AG04450 (cell line): ENCODE measurements around the gene NCOA1. TPM values are rescaled to one million over a fixed set of nuclear protein-coding genes. Genes with fewer than 3 reads are reported as not detected.

Experiments
- CTCF ChIA-PET: fragments of 300-600, 350-600 bp; formaldehyde crosslinking; extraction: SDS; loops from one replicate; lab custom pipeline; 2022; ENCODE audit warnings: antibody characterized with exemption, inconsistent platforms; lab: Charles Lee
- POLR2A ChIA-PET: fragments of 350-600 bp; formaldehyde crosslinking; extraction: SDS; loops from one replicate; lab custom pipeline; 2021; ENCODE audit warnings: antibody characterized with exemption, inconsistent platforms; lab: Yijun Ruan, JAX
- DNase-seq: peaks from one replicate; pipeline ENCODE4 v3.0.0-alpha.2; 2011; ENCODE audit warnings: low read depth, low spot score
- H3K27ac ChIP-seq: one replicate; pipeline ENCODE4 v1.5.1; 2012; ENCODE audit warnings: low read depth, low read length, control low read depth
- H3K27me3 ChIP-seq: one replicate; pipeline ENCODE4 v1.6.0; 2012; ENCODE audit warnings: low read length; ENCODE audit not compliant: control insufficient read depth, insufficient read depth
- H3K4me3 ChIP-seq: 2 replicates; pipeline ENCODE4 v1.5.1; 2011; ENCODE audit warnings: mild to moderate bottlenecking, low read depth, low read length, control low read depth
- H3K9me3 ChIP-seq: 2 replicates; pipeline ENCODE4 v1.5.1; 2012; ENCODE audit warnings: low read length; ENCODE audit not compliant: control insufficient read depth, insufficient read depth
- polyA plus RNA-seq: library from polyadenylated mRNA; depleted of rRNA; stranded (reverse); fragments of >200 nt; gene quantifications from 2 replicates; pipeline ENCODE4 v1.2.3, GENCODE V29; 2011
- TF ChIP-seq, protein P1 (sequence below): IDR thresholded peaks from 2 replicates; pipeline ENCODE4 v1.5.1; 2011; ENCODE audit warnings: low read depth, low read length, control low read depth, inconsistent platforms

Gene NCOA1
- polyA plus RNA-seq, 1 experiment: 20.8 TPM

DNA sequence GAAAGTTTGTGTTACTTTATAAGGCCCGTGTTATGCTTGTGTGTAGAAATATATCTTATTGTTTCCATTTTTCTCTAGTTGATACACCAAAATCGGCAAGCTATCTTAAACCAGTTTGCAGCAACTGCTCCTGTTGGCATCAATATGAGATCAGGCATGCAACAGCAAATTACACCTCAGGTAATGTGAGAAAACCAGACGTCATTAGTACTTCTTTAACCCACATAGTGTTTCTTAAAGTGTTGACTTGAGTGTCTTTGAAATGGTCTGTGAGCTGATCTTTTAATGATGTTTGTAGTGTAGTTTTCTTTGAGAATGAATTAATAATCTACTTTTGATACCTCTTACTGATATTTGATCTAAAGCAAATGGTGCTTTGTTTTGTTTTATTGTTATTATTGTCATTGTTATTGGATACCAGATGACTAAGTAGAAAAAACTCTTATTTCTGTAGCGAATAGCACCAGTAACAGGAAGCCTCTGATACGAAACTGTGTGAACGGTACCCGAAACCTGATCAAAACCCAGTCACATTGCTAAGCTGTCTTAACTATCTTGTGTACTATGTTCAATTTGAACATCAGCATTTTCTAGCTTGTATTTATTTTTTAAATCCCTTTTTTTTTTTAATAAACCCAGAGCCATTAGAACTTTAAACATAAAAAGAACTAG is 248.4 kb downstream of the NCOA1 start:
- POLR2A ChIA-PET: no interaction called here
- no peaks in the 10 kb centered on the region for H3K9me3 ChIP-seq
- H3K27ac ChIP-seq: no peak overlapping the region
- CTCF ChIA-PET: no interaction called here
- no peak for DNase-seq
- H3K27me3 ChIP-seq: no peaks in the 10 kb centered on the region
- TF ChIP-seq, protein P1, sequence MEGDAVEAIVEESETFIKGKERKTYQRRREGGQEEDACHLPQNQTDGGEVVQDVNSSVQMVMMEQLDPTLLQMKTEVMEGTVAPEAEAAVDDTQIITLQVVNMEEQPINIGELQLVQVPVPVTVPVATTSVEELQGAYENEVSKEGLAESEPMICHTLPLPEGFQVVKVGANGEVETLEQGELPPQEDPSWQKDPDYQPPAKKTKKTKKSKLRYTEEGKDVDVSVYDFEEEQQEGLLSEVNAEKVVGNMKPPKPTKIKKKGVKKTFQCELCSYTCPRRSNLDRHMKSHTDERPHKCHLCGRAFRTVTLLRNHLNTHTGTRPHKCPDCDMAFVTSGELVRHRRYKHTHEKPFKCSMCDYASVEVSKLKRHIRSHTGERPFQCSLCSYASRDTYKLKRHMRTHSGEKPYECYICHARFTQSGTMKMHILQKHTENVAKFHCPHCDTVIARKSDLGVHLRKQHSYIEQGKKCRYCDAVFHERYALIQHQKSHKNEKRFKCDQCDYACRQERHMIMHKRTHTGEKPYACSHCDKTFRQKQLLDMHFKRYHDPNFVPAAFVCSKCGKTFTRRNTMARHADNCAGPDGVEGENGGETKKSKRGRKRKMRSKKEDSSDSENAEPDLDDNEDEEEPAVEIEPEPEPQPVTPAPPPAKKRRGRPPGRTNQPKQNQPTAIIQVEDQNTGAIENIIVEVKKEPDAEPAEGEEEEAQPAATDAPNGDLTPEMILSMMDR: no peak
- H3K4me3 ChIP-seq: no peak overlapping the region

GRCh38 chr2:24740142-24740541 is 249.1 kb downstream of the NCOA1 start:
- ChIA-PET POLR2A (no interaction called here), CTCF (no interaction called here)
- Histone ChIP-seq H3K9me3 (no peaks in the 10 kb centered on the region), H3K27ac (no peak overlapping the region), H3K4me3 (no peak overlapping the region), H3K27me3 (no peaks in the 10 kb centered on the region)
- TF ChIP-seq, protein P1: no peak
- no peak for DNase-seq

DNA sequence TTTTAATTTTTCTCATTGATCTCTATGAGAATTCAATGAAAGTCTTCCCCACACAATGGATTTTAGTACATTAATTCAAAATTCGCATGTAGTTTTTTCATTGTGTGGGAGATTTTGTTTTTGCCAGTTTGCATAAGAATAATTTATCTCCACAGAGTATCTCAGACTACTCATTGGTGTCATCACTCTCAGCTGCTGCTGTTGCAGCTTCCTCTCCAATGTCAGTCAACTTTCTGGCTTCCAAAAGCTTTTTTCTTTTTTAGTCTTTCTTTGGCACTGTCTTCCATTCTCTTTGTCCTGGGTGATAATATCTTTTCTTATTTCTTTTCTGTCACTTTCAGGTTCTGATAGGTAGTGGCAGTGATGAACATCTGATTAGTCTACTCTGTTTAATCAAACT is 251.7 kb downstream of the NCOA1 start:
- CTCF ChIA-PET: interaction anchor here (1.3 kb wide), 1 partner anchor 129 kb away, joined by 3 read pairs; no protein-coding TSS in a partner anchor
- H3K9me3 ChIP-seq: no peaks in the 10 kb centered on the region
- POLR2A ChIA-PET: no interaction called here
- H3K27ac ChIP-seq: no peak overlapping the region
- H3K4me3 ChIP-seq: no peak overlapping the region
- TF ChIP-seq, protein P1: no peak
- no peaks in the 10 kb centered on the region for H3K27me3 ChIP-seq
- DNase-seq: no peak

DNA sequence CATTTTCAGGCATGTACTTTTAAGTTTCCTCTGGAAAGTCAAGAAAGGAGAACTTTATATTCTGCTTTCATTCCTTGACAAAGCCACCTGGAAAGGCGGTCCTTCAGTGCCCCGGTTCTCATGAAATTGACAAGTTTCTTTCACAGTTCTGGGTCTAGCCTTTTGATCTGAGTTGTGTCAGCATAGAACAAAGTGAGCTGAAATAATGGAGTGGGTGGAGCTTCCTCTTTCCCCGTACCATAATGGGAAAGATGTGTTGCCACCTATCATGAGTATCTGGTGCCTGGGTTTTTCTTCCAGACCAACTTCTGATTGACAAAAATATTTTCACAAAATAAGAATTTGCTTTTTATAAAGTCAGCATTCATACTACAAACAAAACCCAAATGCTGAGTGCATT is 252.9 kb downstream of the NCOA1 start:
- ChIA-PET POLR2A (no interaction called here), CTCF (no interaction called here)
- TF ChIP-seq, protein P1: no peak

DNA sequence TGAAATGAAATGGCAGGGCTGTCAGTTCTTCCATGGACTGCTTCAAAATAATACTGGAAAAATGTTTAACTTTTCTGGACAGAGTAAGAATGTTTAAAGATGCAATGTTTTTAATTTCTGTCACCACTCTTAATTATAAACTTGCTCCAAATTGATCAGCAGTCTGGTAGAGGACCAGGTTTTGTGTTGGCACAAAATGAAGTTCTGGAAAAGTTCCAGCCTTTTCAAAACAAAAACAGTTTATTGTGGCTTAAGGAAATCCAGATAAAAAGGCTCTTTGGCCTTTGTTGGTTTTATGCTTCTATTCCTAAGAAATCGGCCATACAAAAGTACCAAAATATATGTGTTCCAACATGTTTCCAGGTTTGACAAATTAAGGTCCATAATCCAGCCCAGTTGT is 253.3 kb downstream of the NCOA1 start:
- ChIA-PET CTCF (no interaction called here), POLR2A (no interaction called here)
- no peaks in the 10 kb centered on the region for H3K27me3 ChIP-seq
- DNase-seq: no peak
- TF ChIP-seq, protein P1: no peak
- no peak overlapping the region for H3K4me3 ChIP-seq
- H3K9me3 ChIP-seq: no peaks in the 10 kb centered on the region
- no peak overlapping the region for H3K27ac ChIP-seq

More for the DNA sequence above, 252.9 kb downstream of the NCOA1 start:
- no peak for DNase-seq
- Histone ChIP-seq H3K9me3 (no peaks in the 10 kb centered on the region), H3K27ac (no peak overlapping the region), H3K27me3 (no peaks in the 10 kb centered on the region), H3K4me3 (no peak overlapping the region)
